ENCODE results near the gene LDLR. TPM values are rescaled to one million over a fixed set of nuclear protein-coding genes. Genes with fewer than 3 reads are reported as not detected.
"Not testable (repeated sequence)": the region's sequence is repeated elsewhere in the genome, so short reads cannot be mapped to it uniquely, and the experiment has no call there.

LDLR gene
- total and polyA plus RNA-seq, 11 donors, result 4.3 to 45.9 (median 19.0) TPM

- WGBS, 4 donors, result 94 to 99% (median 96%) methylated on average over 4 of the region's 4 CpGs
- intact Hi-C loops (cut with DNase I), result no loop called here
- DNase-seq (no peak), ATAC-seq (no peak)
- TF ChIP-seq POLR2A (IDR thresholded peaks at IDR 0.05) (no peak), CTCF (IDR thresholded peaks at IDR 0.05) (no peak)
- Histone ChIP-seq H3K9me3 (no peaks in the 10 kb centered on the region), H3K27me3 (no peaks in the 10 kb centered on the region), H3K27ac (no peak overlapping the region), H3K36me3 (peaks cover 0 to 10% (median 3%) of the 10 kb centered on the region in 9 donors), H3K4me1 (peaks cover 0 to 17% (median 0%) of the 10 kb centered on the region in 12 donors), H3K4me3 (no peak overlapping the region)
Measured at GRCh38 chr19:11070123-11070522, 19.1 kb upstream of the LDLR start.

GRCh38 chr19:11073568-11073967, 15.7 kb upstream of the LDLR start:
- Histone ChIP-seq H3K4me1 (peaks cover 0 to 22% (median 0%) of the 10 kb centered on the region in 12 donors), H3K36me3 (no peaks in the 10 kb centered on the region), H3K4me3 (no peak overlapping the region), H3K27ac (no peak overlapping the region), H3K27me3 (no peaks in the 10 kb centered on the region), H3K9me3 (no peaks in the 10 kb centered on the region)
- 96 to 98% (median 97%) methylated on average over 9 of the region's 9 CpGs for WGBS, 4 donors
- no peak for ATAC-seq
- TF ChIP-seq POLR2A (IDR thresholded peaks at IDR 0.05) (no peak), CTCF (IDR thresholded peaks at IDR 0.05) (no peak)
- no peak for DNase-seq
- intact Hi-C loops (cut with DNase I), result no loop called here

GRCh38 chr19:11076792-11077191, 12.5 kb upstream of the LDLR start:
- WGBS, 4 donors, result 94 to 97% (median 95%) methylated on average over 9 of the region's 9 CpGs
- H3K9me3 ChIP-seq; ATAC-seq; intact Hi-C loops (cut with DNase I); H3K27me3 ChIP-seq; DNase-seq; H3K27ac ChIP-seq; H3K36me3 ChIP-seq; H3K4me3 ChIP-seq: not testable (repeated sequence)
- H3K4me1 ChIP-seq, result peaks cover 0 to 18% (median 0%) of the 10 kb centered on the region in 12 donors

GRCh38 chr19:11078893-11079292, 10.4 kb upstream of the LDLR start:
- TF ChIP-seq CTCF (IDR thresholded peaks at IDR 0.05), result no peak
- no peak for TF ChIP-seq POLR2A (IDR thresholded peaks at IDR 0.05)
- 94 to 97% (median 95%) methylated on average over 11 of the region's 11 CpGs for WGBS, 4 donors
- DNase-seq, result no peak
- H3K4me3 ChIP-seq, result no peak overlapping the region
- intact Hi-C loops (cut with DNase I), result no loop called here
- no peak for ATAC-seq
- H3K4me1 ChIP-seq, result peaks cover 0 to 18% (median 0%) of the 10 kb centered on the region in 12 donors
- no peaks in the 10 kb centered on the region for H3K9me3 ChIP-seq
- no peaks in the 10 kb centered on the region for H3K36me3 ChIP-seq
- no peak overlapping the region for H3K27ac ChIP-seq
- H3K27me3 ChIP-seq, result no peaks in the 10 kb centered on the region

DNA sequence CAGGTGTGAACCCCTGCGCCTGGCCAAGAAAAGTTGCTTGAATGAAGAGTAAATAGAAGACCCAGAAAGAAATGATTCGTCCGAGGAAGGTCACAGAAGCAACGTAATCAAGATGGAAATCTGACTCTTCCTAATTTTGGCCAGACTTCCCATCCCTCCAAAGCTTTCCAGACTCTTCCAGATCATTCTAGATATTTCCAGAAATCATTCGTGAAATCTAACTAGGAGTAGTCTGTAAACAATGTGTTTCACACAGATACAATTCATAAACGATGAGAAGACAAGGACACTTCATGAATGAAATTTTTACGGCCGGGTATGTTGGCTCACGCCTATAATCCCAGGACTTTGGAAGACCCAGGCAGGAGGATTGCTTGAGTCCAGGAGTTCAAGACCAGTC, 9.3 kb upstream of the LDLR start:
- no peak overlapping the region for H3K4me3 ChIP-seq
- TF ChIP-seq CTCF (IDR thresholded peaks at IDR 0.05) (no peak), POLR2A (IDR thresholded peaks at IDR 0.05) (no peak)
- 92 to 94% (median 93%) methylated on average over 9 of the region's 9 CpGs for WGBS, 4 donors
- H3K9me3 ChIP-seq, result no peaks in the 10 kb centered on the region
- no peak for ATAC-seq
- H3K4me1 ChIP-seq, result peaks cover 0 to 14% (median 3%) of the 10 kb centered on the region in 12 donors
- no peaks in the 10 kb centered on the region for H3K36me3 ChIP-seq
- H3K27ac ChIP-seq, result no peak overlapping the region
- no peaks in the 10 kb centered on the region for H3K27me3 ChIP-seq
- no peak for DNase-seq
- intact Hi-C loops (cut with DNase I), result loop anchor here in 1 of 10 donors (10.0 kb wide), 1 partner anchor 45 kb away; no protein-coding TSS in a partner anchor

All from heart left ventricle (tissue), 16 donors.